KG1 (cell line): Measurements from ENCODE around the gene INO80.

Experiments used
- DNase-seq: peaks from one replicate; lab custom pipeline; 2025; lab: John Stamatoyannopoulos, UW

Gene INO80

GRCh38 chr15:40930430-40931299 is 185.4 kb downstream of the INO80 start:
- no peak for DNase-seq

DNA sequence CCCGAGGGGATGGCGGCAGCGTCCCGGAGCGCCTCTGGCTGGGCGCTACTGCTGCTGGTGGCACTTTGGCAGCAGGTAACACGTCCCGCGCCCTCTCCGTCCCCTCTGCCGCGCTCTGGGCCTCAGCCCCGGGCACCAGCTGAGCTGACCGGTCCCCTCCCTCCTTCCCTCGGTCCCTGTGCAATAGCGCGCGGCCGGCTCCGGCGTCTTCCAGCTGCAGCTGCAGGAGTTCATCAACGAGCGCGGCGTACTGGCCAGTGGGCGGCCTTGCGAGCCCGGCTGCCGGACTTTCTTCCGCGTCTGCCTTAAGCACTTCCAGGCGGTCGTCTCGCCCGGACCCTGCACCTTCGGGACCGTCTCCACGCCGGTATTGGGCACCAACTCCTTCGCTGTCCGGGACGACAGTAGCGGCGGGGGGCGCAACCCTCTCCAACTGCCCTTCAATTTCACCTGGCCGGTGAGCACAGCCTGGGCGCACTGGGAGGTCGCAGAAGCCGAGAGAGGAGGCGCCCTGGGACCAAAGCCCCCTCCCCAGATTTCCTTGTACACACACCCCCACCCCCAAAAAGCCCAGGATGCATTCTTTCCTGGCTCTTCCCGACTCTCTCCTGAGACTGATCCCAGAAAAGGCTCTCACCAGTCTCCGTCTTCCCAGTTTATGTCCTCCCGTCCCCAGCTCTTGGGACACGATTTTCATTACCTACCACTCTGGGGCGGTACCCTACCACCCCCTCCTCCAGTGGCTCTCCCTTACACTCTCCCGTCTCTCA is 186.2 kb downstream of the INO80 start:
- DNase-seq = no peak
